DOHH2 (cell line): ENCODE measurements around the gene STEAP1B.

Experiments used
- CTCF ChIP-seq: fragments of 200-600 bp; sonication (generic); IDR thresholded peaks from one replicate; pipeline ENCODE4 v1.5.1; 2014; ENCODE audit warnings: antibody characterized with exemption, mild to moderate bottlenecking, low read depth, low read length; ENCODE audit not compliant: poor library complexity, severe bottlenecking
- EZH2phosphoT487 ChIP-seq: fragments of 200-600 bp; sonication (generic); IDR thresholded peaks from 2 replicates; pipeline ENCODE4 v1.6.1; 2017; ENCODE audit warnings: borderline replicate concordance, mild to moderate bottlenecking, antibody characterized with exemption, low read length, moderate library complexity, mixed read lengths

DNA sequence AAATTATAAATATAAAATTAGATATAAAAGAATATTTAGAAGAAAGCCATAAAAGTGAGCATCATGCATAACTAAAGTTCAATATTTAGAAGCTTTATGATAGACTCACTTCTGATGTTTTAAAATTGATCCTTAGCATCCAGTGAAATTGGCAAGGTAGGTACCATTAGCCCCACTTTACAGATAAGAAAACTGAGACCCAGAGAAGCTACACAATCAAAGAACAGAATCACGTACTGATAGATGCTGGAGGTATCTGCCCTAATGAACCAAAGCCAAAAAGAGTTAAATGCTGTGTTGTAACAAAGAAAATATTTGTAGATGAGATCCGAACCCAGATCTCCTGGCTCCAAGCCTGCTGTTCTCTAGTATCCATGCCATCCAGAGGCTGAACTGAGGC is 100.4 kb downstream of the STEAP1B start:
- no peak for TF ChIP-seq CTCF
- no peak for TF ChIP-seq EZH2phosphoT487
